GM19035 (cell line): ENCODE results near the gene USF2.

Experiments used
- ATAC-seq: cut with Tn5 transposase; IDR thresholded peaks from one replicate; pipeline ENCODE4 v1.9.1; 2021; ENCODE audit not compliant: unreplicated experiment

Gene USF2

GRCh38 chr19:35265126-35265899, 3.4 kb upstream of the USF2 start:
- ATAC-seq = no peak

DNA sequence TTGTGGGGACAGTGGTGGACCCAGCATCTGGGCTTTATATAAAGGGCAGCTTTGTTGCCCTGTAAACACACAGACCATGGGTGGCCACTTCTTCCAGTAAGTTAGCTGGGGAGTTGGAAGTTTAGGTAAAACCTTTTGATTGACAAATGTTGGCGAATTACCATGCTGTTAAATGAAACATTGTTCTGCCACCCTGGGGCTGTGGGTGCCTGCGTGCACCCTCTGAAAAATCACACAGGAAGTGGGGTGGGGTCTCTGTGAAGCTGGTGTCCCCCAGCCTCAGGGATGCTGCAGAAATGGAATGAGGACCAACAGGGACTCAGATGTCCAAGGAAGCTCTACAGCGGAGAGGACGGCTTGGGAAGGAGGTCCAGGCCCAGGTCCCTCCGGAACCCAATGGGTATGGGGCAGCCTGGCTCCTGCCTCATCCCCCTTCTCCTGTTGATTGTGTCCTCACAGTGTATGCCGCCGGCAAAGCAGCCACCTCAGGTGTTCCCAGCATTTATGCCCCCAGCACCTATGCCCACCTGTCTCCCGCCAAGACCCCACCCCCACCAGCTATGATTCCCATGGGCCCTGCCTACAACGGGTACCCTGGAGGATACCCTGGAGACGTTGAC, 2.8 kb upstream of the USF2 start:
- ATAC-seq = no peak

GRCh38 chr19:35266520-35267352, 2.0 kb upstream of the USF2 start:
- ATAC-seq = no peak

GRCh38 chr19:35267353-35267817, 1.4 kb upstream of the USF2 start:
- no peak for ATAC-seq

DNA sequence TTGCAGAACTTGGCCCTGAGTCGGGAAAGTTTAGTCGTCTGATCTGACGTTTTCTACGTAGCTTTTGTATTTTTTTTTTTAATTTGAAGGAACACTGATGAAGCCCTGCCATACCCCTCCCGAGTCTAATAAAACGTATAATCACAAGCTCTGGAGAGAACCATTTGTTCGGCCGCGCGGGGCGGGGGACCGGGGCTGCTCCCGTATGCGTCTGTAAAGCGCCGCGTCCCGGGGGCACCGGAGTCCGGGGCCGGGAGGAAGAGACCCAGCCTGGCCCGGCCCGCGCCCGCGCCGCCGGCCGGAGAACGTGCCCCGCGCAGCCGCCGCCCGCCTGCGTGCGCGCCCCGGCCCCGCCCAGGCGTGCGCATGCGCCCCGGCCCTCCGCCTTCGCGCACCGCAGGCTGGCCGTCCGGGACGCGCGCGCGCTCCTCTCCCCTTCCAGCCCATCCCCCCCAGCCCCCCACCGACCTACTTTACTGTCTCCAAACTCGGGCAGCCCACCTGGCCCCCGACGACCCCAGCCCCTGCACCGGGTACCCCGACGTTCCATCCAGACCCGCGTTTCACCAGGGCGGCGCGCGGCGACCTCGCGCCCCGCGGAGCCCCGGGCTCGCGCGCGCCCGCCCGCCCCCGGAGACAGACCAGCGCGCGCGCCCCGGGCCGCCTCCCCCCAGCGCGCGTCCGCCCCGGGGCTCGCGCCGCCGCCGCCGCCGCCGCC, 785 bp upstream of the USF2 start:
- peak; percentile 48 for ATAC-seq

DNA sequence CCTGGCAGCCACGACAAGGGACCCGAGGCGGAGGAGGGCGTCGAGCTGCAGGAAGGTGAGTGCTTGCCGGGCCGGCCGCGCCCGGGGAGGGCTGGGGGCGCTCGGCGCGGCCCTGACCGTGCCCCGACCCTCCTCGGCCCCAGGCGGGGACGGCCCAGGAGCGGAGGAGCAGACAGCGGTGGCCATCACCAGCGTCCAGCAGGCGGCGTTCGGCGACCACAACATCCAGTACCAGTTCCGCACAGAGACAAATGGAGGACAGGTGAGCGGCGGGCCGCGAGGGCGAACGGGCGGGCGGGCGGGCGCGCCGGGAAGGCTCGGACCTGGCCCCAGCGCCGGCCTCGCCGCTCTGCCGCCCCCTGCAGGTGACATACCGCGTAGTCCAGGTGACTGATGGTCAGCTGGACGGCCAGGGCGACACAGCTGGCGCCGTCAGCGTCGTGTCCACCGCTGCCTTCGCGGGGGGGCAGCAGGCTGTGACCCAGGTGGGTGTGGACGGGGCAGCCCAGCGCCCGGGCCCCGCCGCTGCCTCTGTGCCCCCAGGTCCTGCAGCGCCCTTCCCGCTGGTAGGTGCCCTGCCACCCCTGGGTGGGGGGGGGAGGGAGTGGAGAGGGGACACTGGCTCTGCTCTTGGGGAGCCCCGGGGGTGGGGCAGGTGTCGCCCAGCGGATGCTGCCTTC, 816 bp downstream of the USF2 start:
- ATAC-seq = peak; percentile 58

GRCh38 chr19:35270381-35270811, 1.6 kb downstream of the USF2 start:
- no peak for ATAC-seq

DNA sequence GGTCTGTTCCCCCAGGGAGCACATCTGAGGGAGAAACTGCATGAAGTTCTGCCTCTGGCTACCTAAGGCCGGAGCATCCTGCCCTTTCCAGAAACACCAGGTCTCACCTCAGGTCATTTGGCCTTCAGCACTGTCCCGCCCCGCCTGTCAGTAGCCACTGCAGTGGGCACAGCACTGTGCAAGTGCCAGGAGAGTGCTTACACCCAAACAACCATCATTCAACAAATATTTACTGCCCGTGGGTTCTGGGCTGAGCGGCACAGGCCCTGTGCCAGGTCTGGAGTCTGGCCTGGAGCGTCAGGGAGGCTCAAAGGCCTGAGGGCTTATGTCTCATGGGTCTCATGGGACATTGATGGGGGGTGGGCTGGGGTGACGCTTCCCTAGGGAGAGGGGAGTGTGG, 2.8 kb downstream of the USF2 start:
- no peak for ATAC-seq

GRCh38 chr19:35272122-35272719, 3.5 kb downstream of the USF2 start:
- ATAC-seq = no peak

GRCh38 chr19:35272954-35273649, 4.3 kb downstream of the USF2 start:
- ATAC-seq = no peak

GRCh38 chr19:35273686-35274259, 5.0 kb downstream of the USF2 start:
- no peak for ATAC-seq

- no peak for ATAC-seq
These were observed 5.6 kb downstream of the USF2 start for GRCh38 chr19:35274323-35274722.

DNA sequence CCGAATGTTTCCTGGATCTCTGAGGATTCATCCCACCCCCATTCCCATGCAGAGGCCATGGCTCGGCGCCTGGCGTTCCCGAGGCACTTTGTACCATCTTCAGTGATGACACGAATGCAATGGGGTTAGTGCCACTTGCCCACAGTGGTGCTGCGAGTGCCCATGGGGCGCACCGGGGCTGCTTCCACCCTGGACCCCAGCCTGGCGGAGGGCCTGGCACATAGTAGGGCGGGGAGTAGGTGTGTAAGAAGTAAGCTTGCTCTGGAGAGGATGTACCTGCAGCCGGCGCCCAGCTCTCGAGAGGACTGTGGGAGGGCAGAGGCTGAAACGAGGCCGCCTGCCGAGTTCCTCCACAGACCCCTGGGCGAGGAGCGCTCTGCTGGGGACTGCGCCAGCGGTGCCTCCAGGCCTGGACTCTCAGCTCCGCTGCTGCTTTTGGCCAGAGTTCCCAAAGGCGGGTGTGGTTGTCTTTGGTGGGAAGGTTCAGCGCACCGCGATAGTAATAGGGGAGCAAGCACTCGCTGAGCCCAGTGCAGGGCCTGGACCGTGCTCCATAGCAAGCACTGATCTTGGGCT, 8.0 kb downstream of the USF2 start:
- ATAC-seq = no peak

GRCh38 chr19:35278578-35279284, 10.0 kb downstream of the USF2 start:
- no peak for ATAC-seq

- no peak for ATAC-seq
These were observed 10.6 kb downstream of the USF2 start for GRCh38 chr19:35279374-35279773.

DNA sequence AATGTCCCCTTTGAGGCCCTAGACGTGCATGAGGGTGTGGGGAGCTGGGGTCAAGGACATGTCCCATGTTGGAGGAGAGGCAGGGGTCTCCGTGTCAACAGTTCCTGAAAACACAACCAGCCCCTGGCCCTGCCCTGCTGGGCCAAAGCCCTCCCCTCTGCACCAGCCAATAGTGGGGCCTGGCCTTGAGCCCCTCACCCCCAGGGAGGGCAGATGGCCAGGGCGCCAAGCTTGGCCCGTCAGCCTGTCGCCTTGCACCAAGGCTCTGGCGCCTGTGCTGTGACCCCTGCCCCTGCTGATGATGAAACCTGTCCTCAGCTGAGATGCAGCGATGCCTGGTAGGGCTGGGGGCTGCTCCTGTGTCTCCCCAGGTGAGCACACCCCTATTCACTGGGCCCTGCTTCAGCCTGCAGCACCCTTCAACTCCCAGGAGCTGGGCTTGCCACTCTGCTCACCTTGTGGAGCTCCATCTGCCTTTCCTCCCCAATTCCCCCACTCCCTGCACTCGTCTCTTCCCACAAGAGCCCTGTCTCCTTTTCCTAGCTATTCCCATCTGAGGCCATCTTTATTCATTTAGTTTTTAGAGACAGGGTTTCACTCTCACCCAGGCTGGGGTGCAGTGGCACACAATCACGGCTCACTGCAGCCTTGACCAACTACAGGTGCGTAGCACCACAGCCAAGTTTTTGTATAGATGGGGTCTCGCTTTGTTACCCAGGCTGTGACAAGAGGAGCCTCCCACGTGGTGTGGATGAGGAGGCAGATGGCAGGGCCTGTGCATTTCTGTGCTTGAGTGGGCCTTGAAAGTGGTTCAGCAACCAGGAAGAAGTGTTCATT, 11.4 kb downstream of the USF2 start:
- ATAC-seq = no peak

DNA sequence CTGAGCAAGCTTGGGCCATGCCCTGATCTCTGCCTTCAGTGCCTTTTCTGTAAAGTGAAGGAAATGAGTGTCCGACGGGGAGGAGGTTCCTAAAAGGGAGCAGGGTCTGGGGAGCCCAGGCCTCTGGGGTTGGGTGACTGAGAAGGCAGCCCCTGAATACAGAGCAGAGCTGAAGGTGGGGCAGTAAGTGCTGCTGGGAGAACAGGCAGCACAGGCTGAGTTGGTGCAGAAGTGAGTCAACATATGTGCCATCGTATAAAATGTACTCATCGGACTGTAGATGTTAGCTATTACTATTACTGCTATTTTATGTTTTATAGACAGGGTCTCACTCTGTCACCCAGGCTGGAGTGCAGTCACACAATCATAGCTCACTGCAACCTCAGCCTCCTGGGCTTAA, 12.5 kb downstream of the USF2 start:
- ATAC-seq = no peak
